GM21723 (cell line): ENCODE data around the gene TMEM87B.
A peak's percentile ranks its signal among the peaks of the same experiment; 100 is the strongest.

Experiments used
- ATAC-seq: cut with Tn5 transposase; IDR thresholded peaks from one replicate; pipeline ENCODE4 v1.9.1; 2021; ENCODE audit warnings: mild to moderate bottlenecking, moderate library complexity; ENCODE audit not compliant: unreplicated experiment

Gene TMEM87B

GRCh38 chr2:112054847-112055729, at the start of gene TMEM87B:
TMEM87B (plus strand) TSS chr2:112055269; CDS start chr2:112055592, 323 bp downstream.
- peak; percentile 59 for ATAC-seq

GRCh38 chr2:112005406-112006075, 49.5 kb upstream of the TMEM87B start:
- no peak for ATAC-seq

GRCh38 chr2:112006076-112006410, 49.0 kb upstream of the TMEM87B start:
- no peak for ATAC-seq

GRCh38 chr2:112007493-112007892, 47.6 kb upstream of the TMEM87B start:
- ATAC-seq, result no peak

- ATAC-seq, result no peak
Measured at GRCh38 chr2:112008910-112009485, 46.1 kb upstream of the TMEM87B start.

GRCh38 chr2:112010751-112011150, 44.3 kb upstream of the TMEM87B start:
- no peak for ATAC-seq

- no peak for ATAC-seq
Measured at GRCh38 chr2:112012556-112012955, 42.5 kb upstream of the TMEM87B start.

- ATAC-seq, result no peak
Measured at GRCh38 chr2:112018846-112019245, 36.2 kb upstream of the TMEM87B start.

- no peak for ATAC-seq
Measured at GRCh38 chr2:112019569-112019982, 35.5 kb upstream of the TMEM87B start.

- no peak for ATAC-seq
Measured at GRCh38 chr2:112020561-112020960, 34.5 kb upstream of the TMEM87B start.

- no peak for ATAC-seq
Measured at GRCh38 chr2:112021290-112021689, 33.8 kb upstream of the TMEM87B start.

GRCh38 chr2:112021781-112022231, 33.3 kb upstream of the TMEM87B start:
- no peak for ATAC-seq

- ATAC-seq, result no peak
Measured at GRCh38 chr2:112023707-112024106, 31.4 kb upstream of the TMEM87B start.

GRCh38 chr2:112024231-112024630, 30.8 kb upstream of the TMEM87B start:
- no peak for ATAC-seq

GRCh38 chr2:112024896-112025491, 30.1 kb upstream of the TMEM87B start:
- ATAC-seq, result no peak

- ATAC-seq, result no peak
Measured at GRCh38 chr2:112026509-112026908, 28.6 kb upstream of the TMEM87B start.

- ATAC-seq, result no peak
Measured at GRCh38 chr2:112027767-112028166, 27.3 kb upstream of the TMEM87B start.

GRCh38 chr2:112029164-112029563, 25.9 kb upstream of the TMEM87B start:
- no peak for ATAC-seq

GRCh38 chr2:112031473-112032223, 23.4 kb upstream of the TMEM87B start:
- ATAC-seq, result no peak

GRCh38 chr2:112032224-112032586, 22.9 kb upstream of the TMEM87B start:
- no peak for ATAC-seq
